Breast epithelium (tissue), 3 donors: ENCODE data around the gene MRPS24.

ENCODE experiments used
- CTCF ChIP-seq, 3 donors: fragments of 450-650 bp; IDR thresholded peaks; one replicate each; pipeline ENCODE4 v1.5.1; 2016 to 2017; ENCODE audit warnings: antibody characterized with exemption in 3 of 3, mild to moderate bottlenecking in 3 of 3, moderate library complexity in 3 of 3
- POLR2A ChIP-seq: fragments of 450-650 bp; IDR thresholded peaks from one replicate; pipeline ENCODE4 v1.6.1; 2016; ENCODE audit warnings: antibody characterized with exemption, mild to moderate bottlenecking, moderate library complexity
- POLR2AphosphoS5 ChIP-seq, 3 donors: sonication (generic); formaldehyde crosslinking; IDR thresholded peaks; one replicate each; pipeline ENCODE4 v1.6.1; 2017; ENCODE audit warnings: antibody characterized with exemption in 3 of 3

- TF ChIP-seq CTCF (IDR thresholded peaks at IDR 0.05) (no peak), POLR2A (no peak), POLR2AphosphoS5 (IDR thresholded peaks at IDR 0.05) (no peak)
These were observed 6.9 kb upstream of the MRPS24 start for GRCh38 chr7:43876241-43876640.
